Right atrium auricular region (tissue), 2 donors: ENCODE data around the gene ZNF512. TPM values are rescaled to one million over a fixed set of nuclear protein-coding genes. Genes with fewer than 3 reads are reported as not detected.

ENCODE experiments used
- DNase-seq: peaks from one replicate; pipeline ENCODE4 v3.0.0-alpha.2; 2019; ENCODE audit warnings: low spot score
- H3K27ac ChIP-seq, 2 donors: fragments of 200-600 bp; sonication (generic); 1 replicate in 1 of 2; 2 replicates in 1 of 2; pipeline ENCODE4 v1.5.1; 2016 to 2019
- H3K27me3 ChIP-seq, 2 donors: fragments of 200-600 bp; sonication (generic); one replicate each; pipeline versions ENCODE4 v1.5.1 to v1.6.0; 2017 to 2019
- H3K36me3 ChIP-seq: fragments of 200-600 bp; sonication (generic); one replicate; pipeline ENCODE4 v1.5.1; 2016
- H3K4me1 ChIP-seq, 2 donors: fragments of 200-600 bp; sonication (generic); one replicate each; pipeline versions ENCODE4 v1.5.1 to v1.6.0; 2017 to 2019
- H3K4me3 ChIP-seq, 2 donors: fragments of 200-600 bp; sonication (generic); 1 replicate in 1 of 2; 2 replicates in 1 of 2; pipeline ENCODE4 v1.5.1; 2017 to 2019; ENCODE audit warnings: mild to moderate bottlenecking in 1 of 2, moderate library complexity in 1 of 2
- H3K9me3 ChIP-seq, 2 donors: fragments of 200-600 bp; sonication (generic); one replicate each; pipeline ENCODE4 v1.5.1; 2019
- CTCF ChIP-seq, 2 donors: fragments of 200-600 bp; sonication (generic); IDR thresholded peaks; one replicate each; pipeline ENCODE4 v1.5.1; 2019; ENCODE audit warnings: antibody characterized with exemption in 2 of 2
- total RNA-seq, 2 donors: library from RNA; depleted of rRNA; stranded (reverse); fragments of >200 nt; gene quantifications; one replicate each; pipeline ENCODE4 v1.1.0, GENCODE V29; 2016

ZNF512 gene
- total RNA-seq, 2 donors from 2014 or later: 12.0 to 21.3 TPM

GRCh38 chr2:27663285-27664153 lies 80.7 kb downstream of the ZNF512 start, which contains the start of the genes SLC4A1AP and SUPT7L:
Gene SLC4A1AP, plus strand, starts transcription at chr2:27663889. Its CDS starts 26 bp downstream, at chr2:27663915.
Gene SUPT7L, minus strand, starts transcription at chr2:27663614. Its CDS starts 1,422 bp downstream, at chr2:27662192.
- Histone ChIP-seq H3K27ac (peak within 1 kb of the TSS; percentile 84 to 92), H3K27me3 (no peaks in the 10 kb centered on the region), H3K9me3 (no peaks in the 10 kb centered on the region), H3K36me3 (peaks cover 43% of the 10 kb centered on the region), H3K4me1 (peaks cover 3 to 33% of the 10 kb centered on the region in 2 donors), H3K4me3 (peak within 1 kb of the TSS; percentile 75 to 80)
- TF ChIP-seq CTCF (IDR thresholded peaks at IDR 0.05): peak in 1 of 2 donors; percentile 12
- DNase-seq: peak; percentile 76

DNA sequence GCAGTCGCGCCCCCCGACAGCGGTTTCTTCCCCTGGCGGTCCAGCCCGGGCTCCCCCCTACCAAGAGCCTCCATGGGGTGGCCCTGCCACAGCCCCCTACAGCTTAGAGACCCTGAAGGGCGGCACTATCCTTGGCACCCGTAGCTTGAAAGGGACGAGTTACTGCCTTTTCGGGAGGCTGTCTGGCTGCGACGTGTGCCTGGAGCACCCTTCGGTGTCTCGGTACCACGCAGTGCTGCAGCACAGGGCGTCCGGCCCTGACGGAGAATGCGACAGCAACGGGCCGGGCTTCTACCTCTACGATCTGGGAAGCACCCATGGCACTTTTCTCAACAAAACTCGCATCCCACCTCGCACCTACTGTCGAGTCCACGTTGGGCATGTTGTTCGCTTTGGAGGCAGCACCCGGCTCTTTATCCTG lies 81.3 kb downstream of the ZNF512 start:
- Histone ChIP-seq H3K27me3 (no peaks in the 10 kb centered on the region), H3K4me1 (peaks cover 3 to 30% of the 10 kb centered on the region in 2 donors), H3K36me3 (peaks cover 47% of the 10 kb centered on the region), H3K9me3 (no peaks in the 10 kb centered on the region), H3K27ac (peak overlapping the region; percentile 84 to 92), H3K4me3 (peak overlapping the region; percentile 75 to 80)
- TF ChIP-seq CTCF (IDR thresholded peaks at IDR 0.05): no peak
- no peak for DNase-seq

GRCh38 chr2:27664622-27665363 lies 82.0 kb downstream of the ZNF512 start:
- H3K4me3 ChIP-seq: peak overlapping the region; percentile 75 to 80
- no peaks in the 10 kb centered on the region for H3K9me3 ChIP-seq
- TF ChIP-seq CTCF (IDR thresholded peaks at IDR 0.05): no peak
- H3K27ac ChIP-seq: no peak overlapping the region
- no peak for DNase-seq
- no peaks in the 10 kb centered on the region for H3K27me3 ChIP-seq
- peaks cover 3 to 28% of the 10 kb centered on the region in 2 donors for H3K4me1 ChIP-seq
- peaks cover 47% of the 10 kb centered on the region for H3K36me3 ChIP-seq

GRCh38 chr2:27667446-27667845 lies 84.6 kb downstream of the ZNF512 start:
- no peak for TF ChIP-seq CTCF (IDR thresholded peaks at IDR 0.05)
- Histone ChIP-seq H3K27ac (no peak overlapping the region), H3K4me1 (peaks cover 1 to 24% of the 10 kb centered on the region in 2 donors), H3K4me3 (no peak overlapping the region), H3K9me3 (no peaks in the 10 kb centered on the region), H3K27me3 (no peaks in the 10 kb centered on the region), H3K36me3 (peaks cover 45% of the 10 kb centered on the region)
- DNase-seq: no peak

GRCh38 chr2:27671235-27671634 lies 88.4 kb downstream of the ZNF512 start:
- no peak for TF ChIP-seq CTCF (IDR thresholded peaks at IDR 0.05)
- no peaks in the 10 kb centered on the region for H3K4me1 ChIP-seq
- no peaks in the 10 kb centered on the region for H3K27me3 ChIP-seq
- DNase-seq: no peak
- H3K4me3 ChIP-seq: no peak overlapping the region
- no peaks in the 10 kb centered on the region for H3K9me3 ChIP-seq
- no peak overlapping the region for H3K27ac ChIP-seq
- peaks cover 60% of the 10 kb centered on the region for H3K36me3 ChIP-seq

Other genes with a start within 250 kb of the ZNF512 start
- 10 to 100 TPM; 19.1 to 19.7 TPM for gene GTF3C2, start 226.3 kb upstream of the ZNF512 start, total RNA-seq
- gene EIF2B4, start 212.7 kb upstream of the ZNF512 start, total RNA-seq: 10 to 100 TPM; 27.1 to 36.3 TPM
- 10 to 100 TPM; 66.0 to 69.3 TPM for gene SNX17, start 212.4 kb upstream of the ZNF512 start, total RNA-seq
- gene ZNF513, start 202.3 kb upstream of the ZNF512 start, total RNA-seq: 1 to 10 TPM; 4.7 to 6.2 TPM
- gene PPM1G, start 173.5 kb upstream of the ZNF512 start, total RNA-seq: 10 to 100 TPM; 37.7 to 42.4 TPM
- 10 to 100 TPM; 36.5 to 50.4 TPM for gene NRBP1, start 154.4 kb upstream of the ZNF512 start, total RNA-seq
- 1 to 10 TPM in 1 of 2 donors, not detected in 1; 1.2 TPM for gene KRTCAP3, start 140.7 kb upstream of the ZNF512 start, total RNA-seq
- gene IFT172, start 93.3 kb upstream of the ZNF512 start, total RNA-seq: 10 to 100 TPM; 14.4 to 18.2 TPM
- gene FNDC4, start 87.8 kb upstream of the ZNF512 start, total RNA-seq: 10 to 100 TPM in 1 of 2 donors, 1 to 10 TPM in 1; 2.2 to 19.3 TPM
- gene GCKR, start 86.2 kb upstream of the ZNF512 start, total RNA-seq: 1 to 10 TPM in 1 of 2 donors, not detected in 1; 1.9 TPM
- gene CCDC121, start 46.0 kb downstream of the ZNF512 start, total RNA-seq: 1 to 10 TPM; 3.6 to 4.2 TPM
- gene GPN1, start 46.0 kb downstream of the ZNF512 start, total RNA-seq: 10 to 100 TPM; 10.8 to 15.7 TPM
- 10 to 100 TPM; 16.1 to 25.0 TPM for gene SUPT7L, start 80.6 kb downstream of the ZNF512 start, total RNA-seq
- gene SLC4A1AP, start 80.8 kb downstream of the ZNF512 start, total RNA-seq: 10 to 100 TPM; 18.0 to 18.2 TPM
- 100 to 1,000 TPM; 270 to 370 TPM for gene MRPL33, start 188.7 kb downstream of the ZNF512 start, total RNA-seq